Lung (tissue), 12 donors: ENCODE measurements around the gene SVIL. TPM values are rescaled to one million over a fixed set of nuclear protein-coding genes. Genes with fewer than 3 reads are reported as not detected.
"Not testable (repeated sequence)": the region's sequence is repeated elsewhere in the genome, so short reads cannot be mapped to it uniquely, and the experiment has no call there.

ENCODE experiments used
- ATAC-seq: fragments of 200-7000 bp; cut with Tn5 transposase; one replicate; pipeline ENCODE4 v1.9.1; 2020; ENCODE audit warnings: moderate number of reproducible peaks; ENCODE audit not compliant: insufficient read depth, low FRiP score
- DNase-seq, 3 donors: peaks; one replicate each; pipeline ENCODE4 v3.0.0-alpha.2; 2013 to 2017
- H3K27ac ChIP-seq, 2 donors: one replicate each; pipeline ENCODE4 v1.5.1; 2013; ENCODE audit warnings: mild to moderate bottlenecking in 2 of 2, moderate library complexity in 2 of 2, control low read depth in 1 of 2, inconsistent platforms in 1 of 2, low read depth in 1 of 2, low read length in 1 of 2
- H3K27me3 ChIP-seq, 3 donors: one replicate each; pipeline ENCODE4 v1.5.1; 2013; ENCODE audit warnings: low read length in 2 of 3; ENCODE audit not compliant: control insufficient read depth in 3 of 3, insufficient read depth in 3 of 3
- H3K36me3 ChIP-seq, 4 donors: one replicate each; pipeline ENCODE4 v1.5.1; 2013; ENCODE audit warnings: low read length in 4 of 4, mild to moderate bottlenecking in 1 of 4, moderate library complexity in 1 of 4; ENCODE audit not compliant: control insufficient read depth in 4 of 4, insufficient read depth in 4 of 4
- H3K4me1 ChIP-seq, 5 donors: one replicate each; pipeline ENCODE4 v1.5.1; 2013; ENCODE audit warnings: low read length in 5 of 5, mild to moderate bottlenecking in 2 of 5, moderate library complexity in 1 of 5; ENCODE audit not compliant: control insufficient read depth in 5 of 5, insufficient read depth in 5 of 5
- H3K4me3 ChIP-seq: one replicate; pipeline ENCODE4 v1.5.1; 2013; ENCODE audit warnings: mild to moderate bottlenecking, control low read depth, moderate library complexity
- H3K9ac ChIP-seq, 2 donors: one replicate each; pipeline ENCODE4 v1.5.1; 2013; ENCODE audit warnings: low read length in 2 of 2, control low read depth in 1 of 2; ENCODE audit not compliant: insufficient read depth in 1 of 2
- H3K9me3 ChIP-seq, 4 donors: one replicate each; pipeline ENCODE4 v1.5.1; 2013; ENCODE audit warnings: low read length in 3 of 4, mild to moderate bottlenecking in 1 of 4, moderate library complexity in 1 of 4; ENCODE audit not compliant: control insufficient read depth in 4 of 4, insufficient read depth in 3 of 4
- CTCF ChIP-seq: IDR thresholded peaks from 2 replicates; pipeline ENCODE4 v1.5.1; 2012; ENCODE audit warnings: mild to moderate bottlenecking; ENCODE audit errors: control extremely low read depth, extremely low read depth
- WGBS, 2 donors: extraction: QIAGEN DNeasy Blood & Tissue Kit; methylation state at CpG; one replicate each; pipeline ENCODE4 v1.1.7; 2013; 5-methylcytosine and 5-hydroxymethylcytosine counted together
- polyA plus RNA-seq, 2 donors: library from polyadenylated mRNA; stranded (reverse); fragments of 200-250 nt; gene quantifications; one replicate each; pipeline ENCODE4 v1.2.1, GENCODE V29; 2013
- total RNA-seq, 2 donors: library from RNA; depleted of rRNA in 1 of 2; stranded (reverse); fragments of >200 nt in 1 of 2; gene quantifications; one replicate each; pipeline ENCODE4 v1.2.1, GENCODE V29; 2014 to 2021
- donor health status: control.
- donor health status: control.
- donor health status: Bipolar disorder and iron deficiency.
- donor health status: healthy.
- donor health status: DM: yes; HTN: yes; CAD: no.

SVIL gene
- total and polyA plus RNA-seq, 4 donors = 13.6 to 117 (median 44.0) TPM

DNA sequence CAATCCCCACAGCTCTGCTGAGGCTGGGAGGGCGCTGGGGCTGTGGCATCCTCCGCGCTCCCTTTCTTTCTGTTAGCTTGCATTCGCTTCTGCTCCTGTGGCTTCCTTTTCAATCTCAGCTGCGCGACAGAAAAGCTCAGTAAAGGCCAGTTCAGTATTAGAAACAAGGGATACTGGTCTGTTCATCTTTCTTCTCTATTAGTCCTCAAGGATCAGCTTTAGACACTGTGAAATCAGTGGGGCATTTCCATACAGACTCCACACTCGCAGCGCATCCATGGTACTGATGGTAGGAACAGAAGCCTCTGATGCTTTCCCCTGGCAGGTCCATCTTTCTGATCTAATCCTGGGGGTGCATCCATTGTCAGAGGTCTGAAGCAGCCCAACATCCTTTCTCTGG lies 182.2 kb downstream of the SVIL start:
- DNase-seq (no peak), ATAC-seq (no peak)
- peaks cover 0 to 4% (median 0%) of the 10 kb centered on the region in 5 donors for H3K4me1 ChIP-seq
- peaks cover 0 to 4% (median 2%) of the 10 kb centered on the region in 4 donors for H3K36me3 ChIP-seq
- H3K27me3 ChIP-seq = no peaks in the 10 kb centered on the region
- WGBS, 2 donors = 96% methylated on average over 8 of the region's 8 CpGs
- H3K27ac ChIP-seq = no peak overlapping the region
- TF ChIP-seq CTCF = no peak
- H3K9ac ChIP-seq = no peak overlapping the region
- no peaks in the 10 kb centered on the region for H3K9me3 ChIP-seq
- H3K4me3 ChIP-seq = no peak overlapping the region

- peaks cover 0 to 4% (median under 1%) of the 10 kb centered on the region in 4 donors for H3K36me3 ChIP-seq
- no peak overlapping the region for H3K4me3 ChIP-seq
- 69 to 76% methylated on average over 4 of the region's 4 CpGs for WGBS, 2 donors
- no peaks in the 10 kb centered on the region for H3K9me3 ChIP-seq
- DNase-seq (no peak), ATAC-seq (no peak)
- H3K27ac ChIP-seq = no peak overlapping the region
- H3K27me3 ChIP-seq = no peaks in the 10 kb centered on the region
- no peak for TF ChIP-seq CTCF
- H3K9ac ChIP-seq = no peak overlapping the region
- peaks cover 0 to 4% (median 0%) of the 10 kb centered on the region in 5 donors for H3K4me1 ChIP-seq
These were observed 182.8 kb downstream of the SVIL start for GRCh38 chr10:29451946-29452345.

DNA sequence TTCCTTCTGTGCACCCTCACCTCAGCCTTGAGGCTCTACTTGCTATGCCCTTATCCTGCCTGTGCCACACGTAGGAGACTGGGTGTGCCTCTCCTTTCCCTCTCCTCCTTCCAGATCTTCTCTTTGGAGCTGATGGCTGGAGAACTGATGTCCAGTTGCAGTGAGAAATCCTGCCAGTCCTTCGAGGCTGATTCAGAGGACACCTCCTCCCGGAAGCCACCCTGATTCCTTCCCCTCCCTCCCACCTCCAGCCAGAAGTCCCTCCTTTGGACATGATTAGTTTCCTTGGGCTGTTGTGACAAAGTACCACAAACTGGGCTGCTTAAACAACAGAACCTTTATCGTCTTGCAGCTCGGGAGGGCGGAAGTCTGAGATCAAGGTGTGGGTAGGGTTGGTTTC lies 184.4 kb downstream of the SVIL start:
- peaks cover 0 to 4% (median 0%) of the 10 kb centered on the region in 5 donors for H3K4me1 ChIP-seq
- H3K27me3 ChIP-seq = no peaks in the 10 kb centered on the region
- H3K9ac ChIP-seq = no peak overlapping the region
- H3K27ac ChIP-seq = no peak overlapping the region
- H3K9me3 ChIP-seq = no peaks in the 10 kb centered on the region
- ATAC-seq (no peak), DNase-seq (no peak)
- no peaks in the 10 kb centered on the region for H3K36me3 ChIP-seq
- WGBS, 2 donors = 90 to 92% methylated on average over 6 of the region's 6 CpGs
- no peak overlapping the region for H3K4me3 ChIP-seq
- no peak for TF ChIP-seq CTCF

DNA sequence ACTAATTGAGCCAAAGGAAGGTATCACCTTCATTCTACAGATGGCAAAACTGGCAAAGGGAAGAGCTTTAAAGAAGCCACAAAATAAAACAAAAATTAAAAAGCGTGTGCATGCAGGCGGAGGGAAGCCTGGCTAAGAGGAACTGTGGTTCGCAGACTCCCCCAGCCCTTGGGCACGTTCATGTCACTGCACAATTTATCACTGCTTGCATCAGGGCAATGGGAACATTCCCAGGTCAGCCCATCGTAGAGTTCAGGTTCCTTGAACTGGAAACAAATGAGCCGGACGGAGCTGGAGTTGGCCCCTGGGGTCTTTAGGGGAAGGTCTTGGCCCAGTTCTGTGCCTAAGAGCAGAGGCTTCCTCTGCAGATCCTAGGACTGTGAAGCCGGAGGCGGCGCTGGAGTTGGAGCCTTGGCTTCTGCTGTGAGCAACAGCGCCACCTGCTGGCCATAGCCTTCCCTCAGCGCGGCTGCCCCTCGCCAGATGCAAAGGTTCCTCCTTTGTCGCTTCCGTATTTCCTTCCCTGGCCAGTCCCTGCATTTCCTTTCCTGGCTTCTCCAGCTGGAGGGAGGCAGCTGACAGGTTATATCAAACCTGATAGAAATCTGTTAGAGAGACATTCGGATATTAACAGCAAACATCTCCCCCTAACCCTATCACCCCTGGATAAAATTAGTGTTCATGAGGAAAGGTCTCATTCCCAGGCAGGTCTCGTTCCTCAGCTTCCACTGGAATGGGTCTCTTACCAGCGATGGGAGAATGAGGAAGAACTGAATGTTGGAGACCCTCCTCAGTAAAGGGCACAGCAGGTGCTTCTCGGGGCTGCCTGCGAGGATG lies 185.8 kb downstream of the SVIL start:
- not testable (repeated sequence) for H3K36me3 ChIP-seq, H3K27ac ChIP-seq, H3K27me3 ChIP-seq, H3K4me3 ChIP-seq, H3K9ac ChIP-seq, H3K9me3 ChIP-seq, H3K4me1 ChIP-seq
- ATAC-seq = peak; percentile 87
- peak; percentile 75 to 85 (median 84) for DNase-seq
- WGBS, 2 donors = 29 to 32% methylated on average over 19 to 21 of the region's 21 CpGs
- TF ChIP-seq CTCF = peak; percentile 51
